HG02798 (cell line): ENCODE data around the gene OR13J1.

Experiments used
- ATAC-seq: cut with Tn5 transposase; IDR thresholded peaks from one replicate; pipeline ENCODE4 v1.9.1; 2021; ENCODE audit warnings: mild to moderate bottlenecking; ENCODE audit not compliant: unreplicated experiment, poor library complexity

The OR13J1 gene

DNA sequence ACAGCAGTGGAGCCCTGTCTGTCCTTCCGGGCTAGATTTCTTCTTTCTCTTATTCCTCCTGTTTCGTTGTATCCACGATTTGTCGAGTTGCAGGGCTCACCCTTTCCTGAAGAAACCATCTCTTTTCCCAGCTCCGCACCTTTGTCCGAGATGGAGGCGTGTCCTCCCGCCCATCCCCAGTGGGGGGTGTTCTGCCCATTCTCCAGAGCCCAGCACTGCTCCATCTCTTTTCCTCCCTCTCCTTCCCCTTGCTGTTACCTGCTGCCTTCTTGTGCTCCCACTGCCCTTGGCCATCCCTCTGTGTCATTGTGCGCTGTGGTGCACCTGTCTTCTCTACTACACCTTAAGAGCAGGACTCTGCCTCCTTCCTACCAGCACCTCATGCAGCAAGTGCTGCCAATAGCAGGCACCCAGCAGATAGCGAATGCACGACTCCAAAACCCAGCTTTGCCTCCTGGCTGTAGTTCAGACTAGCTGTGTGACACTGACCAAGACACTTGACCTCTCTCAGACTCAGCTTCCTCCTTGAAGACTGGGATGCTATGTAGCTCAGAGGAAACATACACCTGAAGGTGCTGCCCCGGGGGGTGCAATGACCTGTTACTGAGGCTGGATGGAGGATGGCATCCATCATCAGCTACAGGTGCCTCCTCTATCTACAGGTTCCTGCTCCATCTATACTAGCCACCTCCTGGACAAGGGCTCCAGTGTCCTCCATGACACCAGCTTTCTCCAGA, 8.9 kb downstream of the OR13J1 start:
- ATAC-seq, result no peak

DNA sequence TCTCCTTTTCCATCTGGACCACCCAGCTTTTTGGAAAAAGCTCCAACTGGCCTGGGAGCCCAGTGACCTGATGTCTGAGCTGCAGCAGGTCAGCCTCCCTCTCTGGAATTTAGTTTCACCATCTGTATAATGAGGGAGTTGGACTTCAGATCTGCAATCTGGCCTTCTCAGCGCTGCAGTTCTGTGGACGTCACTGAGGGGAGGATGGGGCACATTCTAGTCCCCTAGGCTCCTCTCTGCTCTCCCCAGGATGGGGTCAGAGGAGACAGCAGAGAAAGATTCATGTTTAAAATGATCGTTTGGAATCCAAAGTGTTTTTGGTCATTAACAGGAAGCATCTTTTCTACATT, 10.2 kb downstream of the OR13J1 start:
- ATAC-seq, result no peak

DNA sequence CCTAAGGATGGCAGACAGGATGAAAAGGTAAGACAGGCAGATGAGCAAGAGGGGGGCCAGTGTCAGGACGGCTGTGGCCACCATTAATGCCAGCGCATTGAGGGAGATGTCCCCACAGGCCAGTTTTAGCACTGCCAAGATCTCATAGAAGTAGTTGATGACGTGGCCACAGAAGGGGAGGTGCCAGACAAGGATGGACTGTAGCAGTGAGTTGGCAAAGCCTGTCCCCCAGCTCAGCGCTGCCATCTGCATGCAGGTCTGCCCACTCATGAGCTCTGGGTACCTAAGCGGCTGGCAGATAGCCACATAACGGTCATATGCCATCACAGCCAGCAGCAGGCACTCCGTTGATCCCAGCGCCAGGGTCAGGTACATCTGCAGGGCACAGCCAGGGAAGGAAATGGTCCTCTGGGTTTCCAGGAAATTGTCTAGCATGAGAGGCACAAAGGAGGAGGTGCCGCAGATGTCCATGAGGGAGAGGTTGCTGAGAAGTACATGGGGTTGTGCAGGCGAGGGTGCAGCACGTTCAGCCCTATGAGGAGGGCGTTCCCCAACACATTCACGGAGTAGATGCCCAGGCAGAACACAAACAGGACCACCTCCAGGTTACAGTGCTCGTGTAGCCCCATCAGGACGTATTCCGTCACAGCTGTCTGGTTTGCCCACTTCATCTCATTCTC, 10.8 kb downstream of the OR13J1 start:
- ATAC-seq, result no peak

DNA sequence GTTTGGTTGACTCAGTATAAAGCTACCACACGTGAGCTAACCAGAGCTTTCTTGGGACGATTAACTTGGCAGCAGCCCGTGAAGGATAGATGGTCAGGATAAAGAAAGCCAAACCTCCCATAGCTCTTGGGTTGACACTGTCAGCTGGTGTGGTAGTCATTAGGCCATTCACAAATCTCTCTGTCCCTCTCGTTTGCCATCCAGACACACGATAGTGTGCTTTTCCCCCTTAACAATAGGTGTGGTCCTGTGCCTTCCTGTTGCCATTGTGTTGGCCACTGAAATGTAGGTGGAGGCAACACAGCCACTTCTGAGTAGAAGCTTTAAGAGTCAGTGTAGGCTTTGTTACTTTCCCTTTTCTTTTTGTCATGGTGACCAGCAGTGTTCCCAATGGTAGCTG, 11.7 kb downstream of the OR13J1 start:
- no peak for ATAC-seq

DNA sequence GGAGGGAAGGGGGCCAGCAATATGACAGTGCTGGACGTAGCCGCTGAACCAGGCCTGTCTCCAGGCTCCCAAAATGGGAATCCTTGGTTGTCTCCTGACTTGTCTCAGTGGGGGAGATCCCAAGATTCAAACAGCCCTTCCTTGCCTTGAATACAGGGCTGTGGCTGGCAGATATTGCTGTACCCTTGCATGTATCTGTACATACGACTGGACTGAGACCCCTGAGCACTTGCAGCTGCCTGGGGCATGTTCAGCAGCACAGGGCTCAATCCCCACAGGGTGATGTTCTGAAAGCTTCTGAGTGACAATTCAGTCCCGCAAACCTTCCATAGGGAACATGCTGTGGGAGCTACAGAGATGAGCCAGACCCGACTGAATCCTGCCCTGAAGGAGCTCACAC, 13.3 kb downstream of the OR13J1 start:
- ATAC-seq, result no peak

DNA sequence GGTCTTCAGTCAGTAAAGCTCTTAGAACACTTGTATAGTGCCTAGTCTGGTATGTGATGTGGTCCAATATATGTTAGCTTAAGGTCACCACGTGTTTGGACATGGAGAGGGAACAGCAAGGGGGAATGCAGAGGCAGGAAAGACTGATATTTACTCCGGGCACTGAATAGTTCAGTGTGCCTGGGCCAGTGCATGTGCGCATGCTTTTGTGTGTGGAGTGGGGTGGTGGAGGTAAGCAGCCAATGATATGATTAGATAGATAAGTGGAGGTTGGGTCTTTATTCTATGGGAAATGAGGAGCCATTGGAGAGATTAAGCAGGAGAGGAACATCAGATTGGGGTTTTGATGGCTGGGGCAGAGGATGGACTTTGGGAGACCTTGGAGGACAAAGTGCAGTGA, 14.0 kb downstream of the OR13J1 start:
- ATAC-seq, result no peak

DNA sequence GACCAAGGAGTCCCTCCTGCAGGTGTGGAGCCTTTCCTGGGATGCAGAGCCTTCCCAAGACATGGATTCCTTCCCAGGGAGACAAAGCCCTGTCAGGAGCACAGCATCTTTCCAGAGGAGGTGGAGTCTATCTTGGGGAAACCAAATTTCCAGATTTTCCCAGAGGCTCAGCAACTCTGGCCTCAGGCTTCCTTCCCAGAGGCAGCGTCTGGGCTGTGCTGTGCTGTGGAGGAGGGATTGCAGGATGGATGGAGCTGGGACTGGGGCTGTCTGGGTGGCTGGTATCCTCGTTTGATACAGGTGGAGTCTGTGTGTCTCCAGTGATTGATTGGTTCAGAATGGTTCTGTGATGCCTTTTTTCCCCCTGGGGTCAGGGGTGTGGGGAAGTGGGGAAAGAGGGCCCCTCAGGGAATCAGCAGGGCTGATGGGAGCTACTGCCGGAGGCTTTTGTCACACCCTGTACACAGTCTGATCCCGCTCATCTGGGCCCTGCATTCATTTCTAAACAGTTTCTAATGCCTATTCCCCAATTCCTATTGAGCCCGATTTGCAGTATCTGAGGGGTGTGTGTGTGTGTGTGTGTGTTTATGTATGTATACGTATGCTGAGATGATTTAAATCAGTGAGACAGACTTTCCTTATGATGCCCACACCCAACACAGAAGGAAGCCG, 16.0 kb downstream of the OR13J1 start:
- ATAC-seq, result no peak

DNA sequence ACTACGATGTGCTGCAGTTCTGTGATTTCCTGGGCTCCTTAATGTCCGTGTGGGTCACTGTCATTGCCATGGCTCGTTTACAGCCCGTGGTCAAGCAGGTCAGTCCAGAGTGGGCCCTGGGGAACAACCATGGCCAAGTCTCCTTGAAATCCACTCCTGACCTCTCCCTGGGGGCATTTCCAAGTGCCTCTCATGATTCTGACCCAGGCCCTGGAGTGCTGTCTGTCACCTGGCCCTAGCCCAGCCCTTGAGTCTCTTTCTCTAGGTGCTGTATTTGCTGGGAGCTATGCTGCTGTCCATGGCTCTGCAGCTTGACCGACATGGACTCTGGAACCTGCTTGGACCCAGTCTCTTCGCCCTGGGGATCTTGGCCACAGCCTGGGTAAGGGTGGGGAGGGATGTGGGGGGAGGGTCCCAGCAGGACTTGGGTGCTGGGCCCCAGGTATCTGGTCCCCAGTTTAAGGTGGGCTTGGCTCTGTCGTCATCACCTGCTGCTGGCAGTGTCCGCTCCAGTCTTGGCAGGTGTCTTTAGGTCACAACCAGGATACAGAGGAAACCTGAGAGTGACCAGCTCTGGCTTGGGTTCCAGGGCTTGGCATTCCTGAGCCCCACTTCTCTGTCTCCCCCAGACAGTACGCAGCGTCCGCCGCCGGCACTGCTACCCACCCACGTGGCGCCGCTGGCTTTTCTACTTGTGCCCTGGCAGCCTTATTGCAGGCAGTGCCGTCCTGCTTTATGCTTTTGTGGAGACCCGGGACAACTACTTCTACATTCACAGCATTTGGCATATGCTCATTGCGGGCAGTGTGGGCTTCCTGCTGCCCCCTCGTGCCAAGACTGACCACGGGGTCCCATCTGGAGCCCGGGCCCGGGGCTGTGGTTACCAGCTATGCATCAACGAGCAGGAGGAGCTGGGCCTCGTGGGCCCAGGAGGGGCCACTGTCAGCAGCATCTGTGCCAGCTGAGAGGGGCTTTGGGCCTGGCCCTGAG, 17.0 kb downstream of the OR13J1 start:
- ATAC-seq, result no peak

DNA sequence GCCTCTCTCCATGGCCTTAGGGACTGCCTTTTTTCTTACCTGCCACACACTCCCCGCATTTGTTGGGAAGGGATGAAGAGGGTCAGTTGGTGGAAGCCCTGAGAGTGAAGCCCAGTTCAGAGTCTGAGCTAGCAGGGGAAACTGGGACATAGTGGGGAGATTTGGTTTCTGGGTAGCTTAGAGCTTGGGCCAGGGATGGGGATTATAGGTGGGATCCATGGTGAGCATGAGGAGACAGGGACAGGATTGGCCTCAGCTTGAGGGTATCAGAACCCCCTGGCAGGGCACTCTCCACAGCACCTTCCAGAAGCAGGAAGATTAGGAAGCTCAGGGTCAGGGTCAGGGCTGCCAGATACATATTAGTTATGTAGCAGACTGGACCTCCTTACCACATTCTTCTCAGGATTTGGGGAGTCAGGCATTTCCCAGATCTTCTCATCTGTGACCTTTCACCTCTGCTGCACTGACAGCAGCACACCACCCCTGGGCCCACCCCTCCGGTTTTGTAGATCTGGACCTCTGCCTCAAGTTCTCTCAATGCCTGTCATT, 17.9 kb downstream of the OR13J1 start:
- ATAC-seq, result no peak

DNA sequence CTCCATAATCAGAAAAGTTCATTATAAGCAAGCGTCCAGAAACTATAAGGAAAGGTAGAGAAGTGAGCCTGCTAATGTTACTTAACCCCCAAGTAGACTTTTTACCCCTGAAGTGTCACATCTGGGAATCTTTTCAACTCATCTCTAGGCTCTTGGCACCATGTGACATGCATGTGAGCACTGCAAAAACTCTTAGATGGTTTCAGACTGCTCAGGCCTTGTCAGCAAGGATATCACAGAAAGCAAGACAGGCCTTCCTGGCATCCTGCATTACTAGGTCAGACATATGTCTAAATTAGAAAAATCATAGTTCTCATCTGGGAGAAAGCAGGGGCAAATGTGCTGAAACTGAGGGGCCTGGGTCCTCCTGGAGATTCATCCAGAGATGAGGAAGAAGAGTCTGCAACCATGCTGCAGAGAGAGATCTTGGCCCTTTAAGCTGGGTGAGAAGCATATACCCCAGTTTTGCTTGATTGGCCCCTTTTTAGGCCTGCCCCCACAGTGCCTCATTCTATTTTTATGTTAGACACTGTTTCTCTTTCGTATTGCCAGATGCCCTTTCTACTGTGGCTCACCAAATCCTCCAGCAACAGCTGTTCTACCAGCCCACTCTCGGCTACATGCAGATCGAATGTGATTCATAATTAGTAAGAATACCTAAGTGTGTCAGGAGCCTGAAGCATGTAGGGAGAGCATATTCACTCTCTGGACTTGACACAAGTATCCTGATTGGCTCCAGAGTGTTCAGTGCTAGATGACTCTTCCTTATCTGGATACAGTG, 22.2 kb downstream of the OR13J1 start:
- peak; percentile 91 for ATAC-seq

DNA sequence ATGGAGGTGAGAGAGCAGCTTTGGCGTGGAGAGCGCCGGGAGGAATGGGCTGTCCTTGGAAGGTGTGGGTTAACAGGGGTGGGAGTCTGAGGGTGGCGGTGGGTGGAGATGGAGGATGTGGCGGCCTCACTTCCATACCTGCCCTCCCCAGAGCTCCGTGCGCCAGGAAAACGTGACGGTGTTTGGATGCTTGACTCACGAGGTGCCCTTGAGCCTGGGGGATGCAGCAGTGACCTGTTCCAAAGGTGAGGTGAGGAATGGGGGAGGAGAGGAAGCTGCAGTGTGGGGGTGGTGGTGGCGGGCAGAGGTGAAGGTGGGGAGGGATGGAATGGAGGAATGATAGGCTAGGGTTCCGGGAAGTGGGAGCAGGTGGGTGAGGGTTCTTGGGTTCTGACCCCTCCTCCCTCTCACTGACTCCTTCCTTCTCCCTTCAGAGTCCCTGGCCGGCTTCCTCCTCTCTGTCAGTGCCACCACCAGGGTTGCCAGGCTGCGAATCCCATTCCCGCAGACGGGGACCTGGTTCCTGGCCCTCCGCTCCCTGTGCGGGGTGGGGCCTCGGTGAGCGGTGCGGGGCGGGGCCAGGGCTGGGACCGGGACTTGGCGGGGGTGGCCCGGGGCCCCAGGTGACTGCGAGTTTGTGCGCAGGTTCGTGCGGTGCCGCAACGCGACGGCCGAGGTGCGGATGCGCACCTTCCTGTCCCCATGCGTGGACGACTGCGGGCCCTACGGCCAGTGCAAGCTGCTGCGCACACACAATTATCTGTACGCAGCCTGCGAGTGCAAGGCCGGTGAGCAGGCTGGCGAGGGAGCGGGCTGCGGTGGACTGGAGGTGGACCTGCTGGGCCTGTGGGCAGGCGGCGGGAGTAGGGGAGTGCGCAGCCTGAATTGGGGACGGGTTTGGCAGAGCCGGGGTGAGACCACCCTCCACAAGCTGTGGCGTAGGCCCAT, 24.1 kb downstream of the OR13J1 start:
- ATAC-seq, result no peak

DNA sequence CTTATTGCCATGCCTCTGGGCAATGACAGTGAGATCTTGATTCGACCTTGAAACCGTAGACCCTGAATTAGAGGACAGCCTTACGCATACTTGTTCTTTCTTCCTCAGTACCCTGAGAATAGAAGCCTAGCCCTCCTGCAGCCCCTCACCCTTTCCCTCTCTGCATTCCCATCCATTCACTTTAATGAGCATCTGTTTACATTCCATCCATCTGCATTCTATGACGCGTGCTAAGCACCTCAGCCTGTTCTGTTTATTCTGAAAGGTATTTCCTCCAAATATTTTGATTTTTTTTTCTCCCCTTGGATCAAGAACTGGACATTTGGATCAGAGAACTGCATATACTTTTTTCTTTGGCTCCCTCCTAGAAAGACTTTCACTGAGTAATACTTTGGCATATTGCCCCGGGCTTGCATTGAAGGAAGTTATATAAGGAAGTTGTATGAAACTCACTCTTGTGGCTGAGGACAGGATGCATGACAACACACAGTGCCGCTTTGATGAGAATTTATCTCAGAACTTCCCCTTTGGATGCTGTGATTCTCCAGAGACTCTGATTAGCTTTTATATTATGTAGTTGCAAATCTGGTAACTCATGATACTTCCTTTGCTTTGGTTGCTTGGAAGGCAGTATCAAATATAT, 25.5 kb downstream of the OR13J1 start:
- no peak for ATAC-seq

DNA sequence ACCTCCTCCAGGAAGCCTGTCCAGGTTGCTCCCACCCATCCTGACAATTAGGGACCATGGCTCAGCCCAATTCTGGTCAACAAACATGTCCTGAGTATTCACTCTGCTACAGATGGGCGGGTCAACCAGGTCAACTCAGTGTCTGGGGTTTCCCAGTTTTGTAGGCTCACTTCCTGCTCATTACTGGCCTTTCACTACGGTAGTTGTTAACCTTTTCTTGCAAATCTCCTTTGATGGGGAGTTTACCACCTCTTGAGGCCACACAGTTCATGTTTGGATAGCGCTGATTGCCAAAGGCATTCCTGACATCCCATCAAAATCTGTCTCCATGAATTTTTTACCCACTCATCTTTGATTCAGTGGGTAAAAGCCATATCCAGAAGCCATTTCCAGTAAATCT, 27.4 kb downstream of the OR13J1 start:
- ATAC-seq, result peak; percentile 86

DNA sequence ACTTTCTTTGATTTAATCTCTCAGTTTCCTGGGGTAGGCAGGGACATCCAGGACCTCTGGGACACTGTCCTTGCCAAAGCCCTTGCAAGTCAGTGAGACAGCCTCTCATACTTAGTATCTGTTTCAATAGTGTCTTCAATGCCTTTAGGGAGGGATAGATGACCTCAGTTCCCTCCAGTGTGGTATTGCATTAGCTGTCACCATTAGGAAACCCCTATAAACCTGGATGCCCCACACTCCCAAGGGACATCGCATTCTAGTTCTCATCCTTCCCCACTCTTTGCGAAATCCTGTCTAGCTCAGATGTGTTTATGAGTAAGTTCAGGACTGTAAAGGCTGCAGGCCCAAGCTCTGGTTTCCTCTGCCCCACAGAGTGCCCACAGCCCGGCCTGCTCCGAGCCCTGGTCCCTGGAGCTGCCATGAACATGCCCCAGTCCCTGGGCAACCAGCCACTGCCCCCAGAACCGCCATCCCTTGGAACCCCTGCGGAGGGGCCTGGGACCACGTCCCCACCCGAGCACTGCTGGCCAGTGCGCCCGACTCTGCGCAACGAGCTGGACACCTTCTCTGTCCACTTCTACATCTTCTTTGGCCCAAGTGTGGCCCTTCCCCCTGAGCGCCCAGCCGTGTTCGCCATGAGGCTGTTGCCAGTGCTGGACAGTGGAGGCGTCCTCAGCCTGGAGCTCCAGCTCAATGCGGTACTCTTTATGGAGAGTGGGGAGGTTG, 28.0 kb downstream of the OR13J1 start:
- ATAC-seq, result no peak

DNA sequence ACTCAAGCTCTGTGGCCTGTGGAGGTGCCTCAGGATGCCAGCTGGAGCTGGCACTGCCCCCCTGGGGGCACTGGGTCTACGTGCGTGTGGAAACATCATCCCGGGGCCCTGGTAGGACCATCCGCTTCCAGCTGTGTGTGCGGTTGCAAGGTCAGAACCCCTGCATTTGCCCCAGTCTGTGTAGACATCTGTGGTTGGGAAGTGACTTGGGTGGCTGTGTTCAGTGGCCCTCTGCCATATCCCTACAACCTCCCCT, 28.6 kb downstream of the OR13J1 start:
- no peak for ATAC-seq

DNA sequence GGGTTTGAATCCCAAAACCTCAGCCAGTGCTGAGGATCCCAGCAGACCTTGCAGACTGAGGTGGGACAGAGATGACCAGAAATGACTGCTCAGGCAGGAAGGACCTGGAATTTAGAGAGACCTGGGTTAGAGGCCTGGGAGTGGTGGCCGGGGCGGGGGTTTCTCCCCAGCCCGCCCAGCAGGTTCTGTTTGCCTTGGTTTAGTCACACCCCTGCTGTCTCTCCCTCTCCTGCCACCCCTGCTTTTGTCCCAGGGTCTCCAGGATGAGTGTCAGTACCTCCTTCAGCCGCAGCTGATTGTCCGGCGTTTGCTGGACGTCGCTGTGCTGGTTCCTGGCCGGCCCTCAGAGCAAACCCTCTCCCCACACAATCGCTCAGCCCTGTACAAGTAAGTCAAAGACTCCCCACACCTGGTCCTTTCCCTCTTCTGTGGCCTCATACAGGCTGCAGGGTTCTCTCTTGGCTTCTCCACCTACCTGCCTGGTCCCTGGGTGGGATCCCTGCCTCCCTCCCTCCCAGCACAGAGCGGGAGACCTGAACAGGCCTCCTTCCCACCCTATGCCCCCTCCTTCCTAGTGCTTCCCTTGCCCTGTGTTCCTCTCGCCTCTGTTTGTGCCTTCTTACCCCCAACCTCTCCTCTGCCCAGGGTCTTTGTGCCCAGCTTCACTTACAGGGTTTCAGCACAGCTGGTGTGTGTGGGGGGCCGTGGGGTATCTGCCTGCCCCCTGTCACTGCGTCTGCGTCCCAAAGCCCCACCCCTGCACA, 29.1 kb downstream of the OR13J1 start:
- ATAC-seq, result no peak

DNA sequence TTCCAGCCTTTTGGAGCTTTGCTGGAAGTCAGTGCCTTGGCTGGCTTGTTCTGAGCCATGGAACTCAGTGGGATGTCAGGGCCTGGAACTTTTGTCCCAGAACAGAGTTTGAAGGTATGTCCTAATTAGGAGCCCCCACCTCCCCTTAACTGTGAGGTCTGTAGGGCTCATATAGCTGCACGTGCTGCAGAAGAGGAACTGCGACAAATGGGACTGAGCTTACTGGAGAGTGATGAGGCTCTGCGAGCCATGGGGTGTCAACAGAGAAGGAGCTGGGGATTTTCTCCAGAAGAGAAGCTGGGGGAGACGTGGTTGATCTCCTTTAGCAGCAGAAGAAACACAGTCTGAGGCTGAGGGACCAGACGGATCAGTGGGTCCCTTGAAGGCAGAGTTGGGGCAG, 30.3 kb downstream of the OR13J1 start:
- ATAC-seq, result no peak
